DOHH2 (cell line): ENCODE data around the gene TAX1BP1.

Experiments
- H3F3A ChIP-seq: fragments of 200-600 bp; sonication (generic), shearing (Covaris generic); 2 replicates; pipeline ENCODE4 v1.6.0; 2016; ENCODE audit warnings: antibody characterized with exemption, mild to moderate bottlenecking; ENCODE audit not compliant: control insufficient read depth, insufficient read depth
- H3K27ac ChIP-seq: fragments of 200-600 bp; sonication (generic); 2 replicates; pipeline ENCODE4 v1.5.1; 2014; ENCODE audit warnings: low read depth, mild to moderate bottlenecking, low read length, moderate library complexity
- H3K27me3 ChIP-seq: fragments of 200-600 bp; sonication (generic); 2 replicates; pipeline ENCODE4 v1.6.1; 2014; ENCODE audit warnings: mild to moderate bottlenecking, low read length, mixed read lengths; ENCODE audit not compliant: control insufficient read depth
- H3K36me3 ChIP-seq: fragments of 200-600 bp; sonication (generic); 2 replicates; pipeline ENCODE4 v1.6.1; 2014; ENCODE audit warnings: mild to moderate bottlenecking, low read length, moderate library complexity, mixed read lengths; ENCODE audit not compliant: control insufficient read depth
- H3K4me1 ChIP-seq: fragments of 200-600 bp; sonication (generic); 2 replicates; pipeline ENCODE4 v1.6.1; 2014; ENCODE audit warnings: mild to moderate bottlenecking, low read length, mixed read lengths; ENCODE audit not compliant: control insufficient read depth
- H3K4me2 ChIP-seq: fragments of 200-600 bp; sonication (generic); 2 replicates; pipeline ENCODE4 v1.6.0; 2014; ENCODE audit warnings: mild to moderate bottlenecking, low read length, moderate library complexity
- H3K4me3 ChIP-seq: fragments of 200-600 bp; sonication (generic); 2 replicates; pipeline ENCODE4 v1.5.1; 2014; ENCODE audit warnings: mild to moderate bottlenecking, low read length, mixed read lengths
- H3K79me2 ChIP-seq: fragments of 200-600 bp; sonication (generic); 2 replicates; pipeline ENCODE4 v1.6.1; 2014; ENCODE audit warnings: mild to moderate bottlenecking, low read length, mixed read lengths; ENCODE audit not compliant: control insufficient read depth
- H3K9me2 ChIP-seq: fragments of 200-600 bp; sonication (generic); replicated peaks from 2 replicates; pipeline ENCODE4 v1.6.1; 2014; ENCODE audit warnings: mild to moderate bottlenecking, low read length, mixed read lengths; ENCODE audit not compliant: control insufficient read depth
- H3K9me3 ChIP-seq: fragments of 200-600 bp; sonication (generic); 2 replicates; pipeline ENCODE4 v1.6.1; 2014; ENCODE audit warnings: antibody characterized with exemption, low read length, mixed read lengths; ENCODE audit not compliant: control insufficient read depth, insufficient read depth
- H4K20me1 ChIP-seq: fragments of 200-600 bp; sonication (generic); 2 replicates; pipeline ENCODE4 v1.6.0; 2014; ENCODE audit warnings: low read depth, mild to moderate bottlenecking, antibody characterized with exemption, low read length, moderate library complexity; ENCODE audit not compliant: control insufficient read depth, insufficient read depth
- EZH2phosphoT487 ChIP-seq: fragments of 200-600 bp; sonication (generic); IDR thresholded peaks from 2 replicates; pipeline ENCODE4 v1.6.1; 2017; ENCODE audit warnings: borderline replicate concordance, mild to moderate bottlenecking, antibody characterized with exemption, low read length, moderate library complexity, mixed read lengths
- TF ChIP-seq, protein P1 (sequence below): fragments of 200-600 bp; sonication (generic); IDR thresholded peaks from one replicate; pipeline ENCODE4 v1.5.1; 2014; ENCODE audit warnings: antibody characterized with exemption, mild to moderate bottlenecking, low read depth, low read length; ENCODE audit not compliant: poor library complexity, severe bottlenecking

Gene TAX1BP1

DNA sequence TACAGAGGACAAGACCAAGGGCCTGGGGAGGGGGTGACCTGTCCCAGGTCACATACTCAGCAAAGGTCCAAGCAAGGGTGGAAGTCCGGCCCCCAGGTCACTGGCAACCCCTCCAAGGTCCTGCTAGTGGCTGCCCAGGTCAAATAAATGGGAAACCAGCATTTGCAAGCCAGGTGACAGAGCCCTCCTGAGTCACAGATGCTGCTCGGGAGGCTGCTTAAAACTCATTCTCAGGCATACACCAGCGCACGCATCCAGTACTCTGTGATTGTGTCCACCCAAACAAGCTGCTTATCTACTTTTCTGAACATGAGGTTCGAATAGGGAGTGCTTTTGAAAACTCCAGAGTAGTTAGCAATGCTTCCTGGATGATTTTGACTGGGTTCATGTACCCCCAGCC lies 130.6 kb downstream of the TAX1BP1 start:
- Histone ChIP-seq H3K27me3 (no peaks in the 10 kb centered on the region), H3K4me3 (no peak overlapping the region), H3K9me3 (no peaks in the 10 kb centered on the region), H3K9me2 (no peaks in the 10 kb centered on the region), H4K20me1 (no peaks in the 10 kb centered on the region), H3K36me3 (no peaks in the 10 kb centered on the region), H3F3A (no peaks in the 10 kb centered on the region), H3K27ac (no peak overlapping the region), H3K4me2 (no peak overlapping the region), H3K4me1 (no peaks in the 10 kb centered on the region), H3K79me2 (no peaks in the 10 kb centered on the region)
- TF ChIP-seq EZH2phosphoT487, result no peak
- TF ChIP-seq, protein P1, sequence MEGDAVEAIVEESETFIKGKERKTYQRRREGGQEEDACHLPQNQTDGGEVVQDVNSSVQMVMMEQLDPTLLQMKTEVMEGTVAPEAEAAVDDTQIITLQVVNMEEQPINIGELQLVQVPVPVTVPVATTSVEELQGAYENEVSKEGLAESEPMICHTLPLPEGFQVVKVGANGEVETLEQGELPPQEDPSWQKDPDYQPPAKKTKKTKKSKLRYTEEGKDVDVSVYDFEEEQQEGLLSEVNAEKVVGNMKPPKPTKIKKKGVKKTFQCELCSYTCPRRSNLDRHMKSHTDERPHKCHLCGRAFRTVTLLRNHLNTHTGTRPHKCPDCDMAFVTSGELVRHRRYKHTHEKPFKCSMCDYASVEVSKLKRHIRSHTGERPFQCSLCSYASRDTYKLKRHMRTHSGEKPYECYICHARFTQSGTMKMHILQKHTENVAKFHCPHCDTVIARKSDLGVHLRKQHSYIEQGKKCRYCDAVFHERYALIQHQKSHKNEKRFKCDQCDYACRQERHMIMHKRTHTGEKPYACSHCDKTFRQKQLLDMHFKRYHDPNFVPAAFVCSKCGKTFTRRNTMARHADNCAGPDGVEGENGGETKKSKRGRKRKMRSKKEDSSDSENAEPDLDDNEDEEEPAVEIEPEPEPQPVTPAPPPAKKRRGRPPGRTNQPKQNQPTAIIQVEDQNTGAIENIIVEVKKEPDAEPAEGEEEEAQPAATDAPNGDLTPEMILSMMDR, result no peak

DNA sequence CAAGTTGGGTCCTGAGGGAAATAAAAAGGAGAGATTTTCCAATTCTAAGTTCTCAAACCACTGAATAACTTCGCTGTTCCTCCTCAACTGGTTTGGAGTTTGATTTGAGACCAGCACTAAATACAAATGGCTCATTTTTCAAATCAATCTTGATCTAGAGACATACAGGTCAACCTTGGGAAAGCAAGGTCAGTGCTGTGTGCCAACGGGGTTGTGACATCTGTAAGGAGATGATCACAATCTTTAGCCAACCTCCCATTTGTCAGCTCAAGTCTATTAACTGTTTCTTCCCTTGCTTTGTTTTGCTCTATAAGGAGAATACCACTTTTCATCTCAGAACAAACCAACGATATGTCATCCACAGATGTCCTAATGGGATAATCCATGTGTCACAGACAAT lies 131.1 kb downstream of the TAX1BP1 start:
- Histone ChIP-seq H3K27me3 (no peaks in the 10 kb centered on the region), H3K36me3 (no peaks in the 10 kb centered on the region), H3K4me1 (no peaks in the 10 kb centered on the region), H3K4me3 (no peak overlapping the region), H3K27ac (no peak overlapping the region), H3K9me3 (no peaks in the 10 kb centered on the region), H3K79me2 (no peaks in the 10 kb centered on the region), H3F3A (no peaks in the 10 kb centered on the region), H3K9me2 (no peaks in the 10 kb centered on the region), H4K20me1 (no peaks in the 10 kb centered on the region), H3K4me2 (no peak overlapping the region)
- TF ChIP-seq EZH2phosphoT487, result no peak
- TF ChIP-seq, protein P1, result no peak

DNA sequence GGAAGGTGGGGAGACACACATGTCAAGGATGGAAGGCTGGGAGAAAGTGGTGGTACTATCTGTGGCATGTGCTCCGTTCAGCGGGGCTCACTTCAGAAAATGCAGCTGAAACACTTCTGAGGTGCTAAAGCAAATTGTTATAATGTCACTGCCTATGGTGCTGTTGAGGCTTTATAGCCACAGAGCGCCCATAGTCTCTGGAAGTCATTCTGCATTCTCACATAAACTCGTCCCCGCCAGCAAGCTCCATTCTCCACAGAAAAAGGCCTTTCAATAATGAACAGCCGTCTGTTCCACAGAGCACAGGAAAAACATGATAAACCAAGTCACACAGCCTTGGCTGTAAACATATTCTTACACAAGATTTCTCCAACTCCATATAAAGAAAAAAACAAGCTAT lies 131.9 kb downstream of the TAX1BP1 start:
- H3K4me3 ChIP-seq, result no peak overlapping the region
- no peaks in the 10 kb centered on the region for H3K9me3 ChIP-seq
- H3K4me2 ChIP-seq, result no peak overlapping the region
- H4K20me1 ChIP-seq, result no peaks in the 10 kb centered on the region
- no peaks in the 10 kb centered on the region for H3K9me2 ChIP-seq
- no peaks in the 10 kb centered on the region for H3K79me2 ChIP-seq
- no peaks in the 10 kb centered on the region for H3K4me1 ChIP-seq
- no peak overlapping the region for H3K27ac ChIP-seq
- no peaks in the 10 kb centered on the region for H3F3A ChIP-seq
- TF ChIP-seq EZH2phosphoT487, result no peak
- TF ChIP-seq, protein P1, result no peak
- H3K36me3 ChIP-seq, result no peaks in the 10 kb centered on the region
- no peaks in the 10 kb centered on the region for H3K27me3 ChIP-seq
